Measurements from ENCODE around the gene SLC35F1. TPM values are rescaled to one million over a fixed set of nuclear protein-coding genes. Genes with fewer than 3 reads are reported as not detected.

Gene SLC35F1
- total and polyA plus RNA-seq, 7 donors: 0.04 to 0.32 (median 0.14) TPM; not detected in 1

DNA sequence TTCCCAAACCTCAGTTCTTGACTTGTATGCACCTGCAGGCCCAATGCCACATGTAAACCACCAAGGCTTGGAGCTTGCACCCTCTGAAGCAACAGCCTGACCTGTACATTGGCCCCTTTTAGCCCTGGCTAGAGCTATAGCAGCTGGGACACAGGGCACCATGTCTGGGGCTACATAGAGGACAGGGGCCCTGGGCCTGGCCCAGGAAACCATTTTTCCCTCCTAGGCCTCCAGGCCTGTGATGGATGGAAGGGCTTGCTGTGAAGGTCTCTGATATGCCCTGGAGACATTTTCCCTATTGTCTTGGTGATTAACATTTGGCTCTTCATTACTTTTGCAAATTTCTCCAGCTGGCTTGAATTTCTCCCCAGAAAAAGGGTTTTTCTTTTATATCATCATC is 64.6 kb downstream of the SLC35F1 start:
- TF ChIP-seq CTCF (IDR thresholded peaks at IDR 0.05): no peak
- Histone ChIP-seq H3K36me3 (ENCODE audit: insufficient read depth in 1 of 2, low read depth in 1 of 2) (no peaks in the 10 kb centered on the region), H3K9me3 (no peaks in the 10 kb centered on the region), H3K4me1 (no peaks in the 10 kb centered on the region), H3K27ac (no peak overlapping the region), H3K27me3 (ENCODE audit: insufficient read depth in 3 of 3, low read length in 2 of 3) (no peaks in the 10 kb centered on the region), H3K4me3 (no peak overlapping the region)
- intact Hi-C loops (cut with DNase I): loop anchor here in 1 of 2 donors (2.0 kb wide), 1 partner anchor 293 kb away; no protein-coding TSS in a partner anchor
- DNase-seq: no peak
- ATAC-seq: no peak

- no peaks in the 10 kb centered on the region for H3K27me3 ChIP-seq (ENCODE audit: insufficient read depth in 3 of 3, low read length in 2 of 3)
- H3K4me1 ChIP-seq: no peaks in the 10 kb centered on the region
- TF ChIP-seq CTCF (IDR thresholded peaks at IDR 0.05): no peak
- no peak overlapping the region for H3K4me3 ChIP-seq
- ATAC-seq (no peak), DNase-seq (no peak)
- intact Hi-C loops (cut with DNase I): loop anchor here in 1 of 2 donors (5.0 kb wide), 1 partner anchor 287 kb away; no protein-coding TSS in a partner anchor
- 55 to 81% (median 71%) methylated on average over 1 of the region's 1 CpG for WGBS, 3 donors
- H3K27ac ChIP-seq: no peak overlapping the region
- no peaks in the 10 kb centered on the region for H3K36me3 ChIP-seq (ENCODE audit: insufficient read depth in 1 of 2, low read depth in 1 of 2)
- no peaks in the 10 kb centered on the region for H3K9me3 ChIP-seq
These were observed 68.0 kb downstream of the SLC35F1 start for GRCh38 chr6:117974914-117975627.

DNA sequence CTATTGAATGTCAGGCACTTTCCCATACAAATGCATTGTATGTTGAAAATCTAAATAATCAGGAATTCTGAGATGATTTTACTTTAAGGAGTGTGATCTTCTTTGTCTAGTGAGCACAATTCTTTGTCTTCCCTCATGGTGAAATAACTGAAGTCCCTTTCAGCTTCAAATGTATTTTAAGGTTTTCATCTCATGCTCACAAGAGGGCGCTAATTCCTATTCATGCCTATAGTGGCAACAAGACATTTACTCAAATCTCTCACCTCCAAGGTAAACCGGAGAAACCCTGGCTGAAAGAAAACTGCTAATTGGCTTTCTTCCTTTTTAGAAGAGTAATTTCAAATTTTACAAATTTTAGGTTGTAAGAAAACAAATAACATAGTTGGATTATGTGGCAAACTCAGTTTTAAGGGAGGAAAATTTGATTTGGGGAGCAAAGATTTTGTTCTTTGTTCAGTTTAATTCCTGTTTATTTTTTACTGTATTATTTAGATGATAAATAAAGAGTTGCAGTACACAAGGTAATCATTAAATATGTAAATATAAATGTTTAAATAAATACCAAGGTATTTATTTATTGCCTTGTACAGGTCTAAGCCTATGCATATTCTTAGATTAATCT is 69.1 kb downstream of the SLC35F1 start:
- Histone ChIP-seq H3K9me3 (no peaks in the 10 kb centered on the region), H3K27me3 (ENCODE audit: insufficient read depth in 3 of 3, low read length in 2 of 3) (no peaks in the 10 kb centered on the region), H3K27ac (no peak overlapping the region), H3K36me3 (ENCODE audit: insufficient read depth in 1 of 2, low read depth in 1 of 2) (no peaks in the 10 kb centered on the region), H3K4me3 (no peak overlapping the region), H3K4me1 (no peaks in the 10 kb centered on the region)
- intact Hi-C loops (cut with DNase I): loop anchor here (2.0 to 5.0 kb wide), 2 partner anchors 286 to 287 kb away; no protein-coding TSS in a partner anchor
- 10 to 13% (median 11%) methylated on average over 2 of the region's 2 CpGs for WGBS, 3 donors
- ATAC-seq (peak in 2 of 4 donors; percentile 59 to 65), DNase-seq (no peak)
- peak; percentile 59 for TF ChIP-seq CTCF (IDR thresholded peaks at IDR 0.05)

DNA sequence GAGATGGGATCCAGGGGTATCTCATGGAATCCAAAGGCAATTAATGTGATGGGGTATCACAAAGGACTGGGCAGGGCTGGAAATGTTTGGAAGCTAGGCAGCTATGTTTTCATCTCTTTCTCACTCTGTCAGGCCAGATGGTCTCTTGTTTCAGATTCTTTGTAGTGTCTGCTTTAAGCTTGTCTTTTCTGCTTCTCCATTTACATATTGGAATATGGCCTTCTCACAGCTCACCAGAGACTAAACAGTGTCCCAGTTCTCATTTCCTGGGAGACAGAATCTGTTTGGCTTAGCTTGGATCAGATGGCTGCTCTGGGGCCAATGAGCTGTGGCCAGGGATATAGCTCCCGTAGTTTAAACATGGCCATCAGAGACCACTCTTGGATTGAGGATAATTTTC is 78.9 kb downstream of the SLC35F1 start:
- Histone ChIP-seq H3K9me3 (no peaks in the 10 kb centered on the region), H3K4me1 (no peaks in the 10 kb centered on the region), H3K27me3 (ENCODE audit: insufficient read depth in 3 of 3, low read length in 2 of 3) (no peaks in the 10 kb centered on the region), H3K27ac (no peak overlapping the region), H3K36me3 (ENCODE audit: insufficient read depth in 1 of 2, low read depth in 1 of 2) (no peaks in the 10 kb centered on the region), H3K4me3 (no peak overlapping the region)
- DNase-seq (no peak), ATAC-seq (no peak)
- intact Hi-C loops (cut with DNase I): no loop called here
- WGBS, 3 donors: 34 to 48% (median 46%) methylated on average over 1 of the region's 1 CpG
- no peak for TF ChIP-seq CTCF (IDR thresholded peaks at IDR 0.05)
